GM13977 (cell line): Measurements from ENCODE around the gene FOXA3.
"Not testable (repeated sequence)": the region's sequence is repeated elsewhere in the genome, so short reads cannot be mapped to it uniquely, and the experiment has no call there.

Experiments
- DNase-seq: peaks from one replicate; pipeline ENCODE4 v3.0.0; 2012; ENCODE audit warnings: low spot score
- in situ Hi-C: fragments of 300-500 bp; cut with MboI; formaldehyde crosslinking; loops from one replicate; pipeline ENCODE4 v1.12.0; 2022; ENCODE audit warnings: low sequenced_read_pairs, low pct_unique_long_range_greater_than_20kb, mixed read lengths, inconsistent platforms; ENCODE audit not compliant: unreplicated experiment
- TF ChIP-seq, protein P1 (sequence below): IDR thresholded peaks from 2 replicates; pipeline ENCODE4 v1.5.1; 2012; ENCODE audit warnings: mild to moderate bottlenecking, control low read depth; ENCODE audit not compliant: insufficient read depth; ENCODE audit errors: extremely low read depth, missing control alignments

The FOXA3 gene

DNA sequence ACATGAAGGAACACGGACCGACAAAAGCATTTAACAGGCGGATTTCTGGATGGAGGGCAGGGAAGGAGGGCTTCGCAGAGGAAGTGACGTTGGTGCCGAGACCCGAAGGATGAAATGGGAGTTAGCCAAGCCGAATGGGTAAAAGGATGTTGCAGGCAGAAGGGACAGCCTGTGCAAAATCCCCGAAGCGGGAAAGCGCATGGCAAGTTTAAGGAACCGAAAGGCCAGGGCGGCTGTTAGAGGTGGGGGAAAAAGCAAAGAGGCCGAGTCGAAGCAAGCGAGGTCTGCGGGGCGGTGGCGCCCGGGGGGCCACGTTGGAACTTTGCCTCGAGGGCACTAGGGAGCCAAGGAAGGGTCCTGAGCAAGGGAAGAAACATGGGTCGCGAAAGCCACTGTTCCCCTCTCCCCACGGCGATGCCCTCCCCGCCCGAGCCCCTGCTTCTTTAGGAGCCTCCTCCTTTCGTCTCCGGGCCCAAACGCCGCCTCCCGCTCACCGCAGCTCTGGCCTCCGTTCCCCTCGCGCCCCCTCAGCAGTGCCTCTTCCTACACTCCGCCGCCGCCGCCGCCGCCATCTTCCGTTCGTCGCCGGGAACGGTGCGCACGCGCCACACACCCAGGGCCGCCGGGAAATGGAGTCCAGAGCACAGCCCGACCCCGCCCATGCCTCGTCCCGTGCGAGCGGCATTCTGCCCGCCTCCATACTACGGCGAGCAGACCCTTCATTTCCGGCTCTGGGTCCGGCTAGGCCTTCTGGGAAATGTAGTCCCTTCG, 1.4 kb upstream of the FOXA3 start, which contains the start of gene SYMPK:
SYMPK (minus strand) TSS at position 584 of the 771 bp plus-strand sequence. CDS start 8,652 bp downstream, outside the sequence.
- in situ Hi-C loops, result no loop called here
- TF ChIP-seq, protein P1, sequence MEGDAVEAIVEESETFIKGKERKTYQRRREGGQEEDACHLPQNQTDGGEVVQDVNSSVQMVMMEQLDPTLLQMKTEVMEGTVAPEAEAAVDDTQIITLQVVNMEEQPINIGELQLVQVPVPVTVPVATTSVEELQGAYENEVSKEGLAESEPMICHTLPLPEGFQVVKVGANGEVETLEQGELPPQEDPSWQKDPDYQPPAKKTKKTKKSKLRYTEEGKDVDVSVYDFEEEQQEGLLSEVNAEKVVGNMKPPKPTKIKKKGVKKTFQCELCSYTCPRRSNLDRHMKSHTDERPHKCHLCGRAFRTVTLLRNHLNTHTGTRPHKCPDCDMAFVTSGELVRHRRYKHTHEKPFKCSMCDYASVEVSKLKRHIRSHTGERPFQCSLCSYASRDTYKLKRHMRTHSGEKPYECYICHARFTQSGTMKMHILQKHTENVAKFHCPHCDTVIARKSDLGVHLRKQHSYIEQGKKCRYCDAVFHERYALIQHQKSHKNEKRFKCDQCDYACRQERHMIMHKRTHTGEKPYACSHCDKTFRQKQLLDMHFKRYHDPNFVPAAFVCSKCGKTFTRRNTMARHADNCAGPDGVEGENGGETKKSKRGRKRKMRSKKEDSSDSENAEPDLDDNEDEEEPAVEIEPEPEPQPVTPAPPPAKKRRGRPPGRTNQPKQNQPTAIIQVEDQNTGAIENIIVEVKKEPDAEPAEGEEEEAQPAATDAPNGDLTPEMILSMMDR, result no peak

DNA sequence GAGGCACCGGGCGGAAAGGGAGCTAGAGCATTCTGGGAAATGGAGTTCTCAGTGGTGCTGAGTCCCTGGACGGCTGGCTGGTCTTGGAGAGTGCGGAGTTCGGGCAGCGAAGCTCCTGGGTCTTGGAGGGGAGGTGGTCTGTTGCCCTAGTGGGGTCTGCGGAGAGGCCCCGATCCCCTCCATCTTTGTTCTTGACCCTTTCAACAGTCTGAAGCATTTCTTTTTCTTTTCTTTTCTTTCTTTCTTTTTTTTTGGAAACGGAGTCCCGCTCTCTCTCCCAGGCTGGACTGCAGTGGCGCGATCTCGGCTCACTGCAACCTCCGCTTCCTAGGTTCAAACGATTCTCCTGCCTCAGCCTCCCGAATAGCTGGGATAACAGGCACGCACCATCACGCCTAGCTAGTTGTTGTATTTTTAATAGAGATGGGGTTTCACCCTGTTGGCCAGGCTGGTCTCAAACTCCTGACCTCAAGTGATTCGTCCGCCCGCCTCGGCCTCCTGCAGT, 739 bp upstream of the FOXA3 start:
- DNase-seq, result no peak
- TF ChIP-seq, protein P1, result no peak
- in situ Hi-C loops, result no loop called here

More for the DNA sequence above, 1.4 kb upstream of the FOXA3 start, which contains the start of gene SYMPK:
- DNase-seq, result peak; percentile 100

DNA sequence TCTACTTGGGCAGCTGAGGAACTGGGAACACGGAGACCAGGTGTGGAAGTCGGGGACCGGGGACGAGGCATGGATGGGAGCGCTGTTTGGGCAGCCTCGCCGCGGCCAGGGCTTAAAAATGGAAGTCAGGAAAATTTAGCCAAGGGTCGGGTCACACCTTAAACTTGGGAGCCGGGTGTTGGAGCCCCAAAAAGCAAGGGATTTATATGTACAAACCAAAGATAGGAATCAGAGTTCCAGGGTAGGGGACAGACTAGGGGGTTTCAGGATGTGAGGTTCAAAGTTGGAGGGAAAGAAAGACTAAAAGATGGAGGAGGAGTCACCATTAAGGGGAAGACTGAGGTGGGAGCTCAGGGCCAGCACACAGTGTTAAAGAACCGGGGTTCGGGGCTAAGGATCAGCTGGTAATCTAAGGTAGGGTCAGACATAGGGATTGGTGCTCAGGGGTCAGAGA, 530 bp downstream of the FOXA3 start:
- TF ChIP-seq, protein P1, result no peak
- DNase-seq, result no peak
- in situ Hi-C loops, result no loop called here

DNA sequence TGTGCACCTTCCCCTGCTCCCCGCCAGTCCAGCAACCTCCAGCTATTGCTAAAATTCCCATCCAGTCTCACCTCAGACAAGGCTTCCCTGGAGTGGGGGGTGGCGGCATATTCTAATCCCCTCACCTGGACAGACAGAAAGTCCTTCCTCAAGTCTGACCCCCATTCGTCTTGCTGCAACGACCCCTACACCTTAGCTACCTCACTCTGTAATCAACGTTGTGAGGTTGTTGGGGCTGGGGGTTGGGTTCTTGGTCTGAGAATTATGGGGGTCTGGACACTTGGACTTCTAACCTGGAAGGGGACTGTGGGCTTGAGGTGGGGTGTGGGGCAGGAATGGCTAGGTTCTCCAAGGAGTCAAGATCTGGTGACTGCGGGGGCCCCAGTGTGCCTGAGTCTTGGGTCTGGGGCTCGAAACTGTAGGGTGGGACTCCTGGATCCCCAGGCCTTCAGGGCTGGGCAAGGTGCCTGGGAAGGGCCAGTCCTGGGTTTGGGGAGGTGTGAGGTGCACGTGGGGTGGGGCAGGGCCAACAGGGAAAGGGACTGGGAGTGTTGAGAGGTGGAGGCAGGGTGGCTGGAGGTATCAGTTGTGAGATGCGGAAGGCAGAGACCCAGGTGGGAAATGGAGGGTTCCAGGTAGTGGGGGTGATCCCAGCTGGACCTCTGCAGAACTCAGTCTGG, 1.3 kb downstream of the FOXA3 start:
- DNase-seq, result no peak
- TF ChIP-seq, protein P1, result no peak
- in situ Hi-C loops, result no loop called here

DNA sequence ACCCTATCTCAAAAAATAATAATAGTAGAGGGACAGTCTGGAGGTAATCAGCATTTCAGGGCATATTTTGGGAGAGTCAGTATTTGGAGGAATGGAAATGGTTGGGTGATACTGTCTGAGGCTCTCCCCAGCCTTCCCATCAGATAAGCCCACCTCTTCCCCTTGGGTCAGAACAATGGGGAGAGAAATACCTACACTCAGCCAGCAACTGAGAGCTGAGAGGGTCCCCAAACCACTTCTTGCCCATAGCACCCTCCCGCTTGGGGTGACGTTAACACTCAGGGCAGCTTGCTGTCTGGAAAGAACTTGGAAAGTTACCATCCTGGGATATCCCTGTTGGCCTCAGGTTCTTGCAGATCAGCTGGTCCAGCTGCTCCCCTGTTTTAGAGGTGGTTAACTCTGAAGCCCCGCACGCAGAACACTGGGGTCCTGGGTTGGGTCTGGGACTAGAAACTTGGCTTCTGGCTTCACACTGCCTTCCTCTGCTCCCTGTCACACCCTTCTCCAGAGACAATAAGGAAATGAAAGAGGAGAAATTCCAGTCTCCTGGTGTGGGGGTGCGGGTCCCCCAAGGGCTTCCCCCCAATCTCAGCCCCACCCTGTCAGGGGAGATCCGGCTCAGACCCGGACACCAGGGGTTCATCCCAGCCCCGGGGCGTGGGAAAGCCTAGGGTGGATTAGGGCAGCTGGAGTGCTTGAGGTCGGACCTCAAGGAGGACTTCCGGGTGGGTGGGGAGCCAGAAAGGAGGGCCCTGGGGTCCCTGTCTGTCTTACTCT, 2.5 kb downstream of the FOXA3 start:
- DNase-seq, result no peak
- in situ Hi-C loops, result no loop called here
- TF ChIP-seq, protein P1, result no peak

DNA sequence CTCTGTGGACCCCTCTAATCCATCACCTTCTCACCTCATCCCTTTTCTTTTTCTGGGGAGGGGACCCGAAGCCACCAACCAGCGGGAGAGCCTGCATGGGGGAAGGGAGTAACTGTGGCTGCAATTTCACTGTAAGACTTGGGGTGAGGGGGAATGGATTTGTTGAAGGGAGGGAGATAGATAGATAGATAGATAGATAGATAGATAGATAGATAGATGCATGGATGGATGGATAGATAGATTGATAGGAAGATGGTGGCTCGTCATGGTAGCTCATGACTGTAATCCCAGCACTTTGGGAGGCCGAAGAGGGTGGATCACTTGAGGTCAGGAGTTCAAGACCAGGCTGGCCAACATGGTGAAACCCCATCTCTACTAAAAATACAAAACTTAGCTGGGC, 3.1 kb downstream of the FOXA3 start:
- in situ Hi-C loops, result not testable (repeated sequence)

More for the DNA sequence above, 3.1 kb downstream of the FOXA3 start:
- not testable (repeated sequence) for DNase-seq
